SK-N-SH (cell line): ENCODE data around the gene SMIM21.

ENCODE experiments used
- CTCF ChIP-seq: fragments of 200-600 bp; sonication (generic); IDR thresholded peaks from 2 replicates; pipeline ENCODE4 v1.6.1; 2017; ENCODE audit warnings: antibody characterized with exemption, mild to moderate bottlenecking, moderate library complexity
- EP300 ChIP-seq, 2 experiments: IDR thresholded peaks; 2 replicates each; pipeline versions ENCODE4 v1.4.0 to v1.6.1; 2012; ENCODE audit warnings: borderline replicate concordance in 1 of 2, low read depth in 1 of 2, low read length in 1 of 2
- EZH2phosphoT487 ChIP-seq: fragments of 200-600 bp; sonication (generic); IDR thresholded peaks from 2 replicates; pipeline ENCODE4 v1.6.1; 2017; ENCODE audit warnings: low read depth, mixed run types, mild to moderate bottlenecking, antibody characterized with exemption, moderate library complexity, borderline replicate concordance
- GATA2 ChIP-seq: sonication (generic); formaldehyde crosslinking; IDR thresholded peaks from 2 replicates; pipeline ENCODE4 v1.5.0; 2020; ENCODE audit warnings: mild to moderate bottlenecking, missing genetic modification reagents
- REST ChIP-seq: IDR thresholded peaks from 2 replicates; pipeline ENCODE4 v1.6.1; 2012; ENCODE audit warnings: mild to moderate bottlenecking, low read depth, low read length, moderate library complexity
- SMC3 ChIP-seq: IDR thresholded peaks from 2 replicates; pipeline ENCODE4 v1.6.1; 2012; ENCODE audit warnings: low read depth, low read length, improper control_type of control experiment

- TF ChIP-seq EP300 (IDR thresholded peaks at IDR 0.05; ENCODE audit: borderline replicate concordance in 1 of 2, low read depth in 1 of 2, low read length in 1 of 2) (no peak), SMC3 (no peak), REST (no peak), EZH2phosphoT487 (no peak), GATA2 (CRISPR knock-in tag) (no peak), CTCF (no peak)
Observed at GRCh38 chr18:75429975-75430374, 2.5 kb upstream of the SMIM21 start.
